Activated T-cell treated with anti-CD3 and anti-CD28 coated beads, Interleukin-2, amount 50 U/mL, for 24 hours (primary cell): ENCODE results near the gene ATRAID.

Experiments used
- DNase-seq: peaks from one replicate; pipeline ENCODE4 v3.0.0-alpha.2; 2020
- H3K27ac Mint-ChIP-seq: 2 replicates; pipeline ENCODE4 v1.8.0; 2020; ENCODE audit warnings: mild to moderate bottlenecking, mixed read lengths
- H3K27me3 Mint-ChIP-seq: 2 replicates; pipeline ENCODE4 v1.8.0; 2020; ENCODE audit warnings: mixed read lengths
- H3K36me3 Mint-ChIP-seq: 2 replicates; pipeline ENCODE4 v1.8.0; 2020; ENCODE audit warnings: low read depth, mixed read lengths
- H3K4me1 Mint-ChIP-seq: 2 replicates; pipeline ENCODE4 v1.8.0; 2020; ENCODE audit warnings: low read depth, mixed read lengths
- H3K4me3 Mint-ChIP-seq: 2 replicates; pipeline ENCODE4 v1.8.0; 2020; ENCODE audit warnings: mild to moderate bottlenecking, moderate library complexity, mixed read lengths
- H3K9me3 Mint-ChIP-seq: 2 replicates; pipeline ENCODE4 v1.8.0; 2020; ENCODE audit warnings: mixed read lengths

ATRAID gene

DNA sequence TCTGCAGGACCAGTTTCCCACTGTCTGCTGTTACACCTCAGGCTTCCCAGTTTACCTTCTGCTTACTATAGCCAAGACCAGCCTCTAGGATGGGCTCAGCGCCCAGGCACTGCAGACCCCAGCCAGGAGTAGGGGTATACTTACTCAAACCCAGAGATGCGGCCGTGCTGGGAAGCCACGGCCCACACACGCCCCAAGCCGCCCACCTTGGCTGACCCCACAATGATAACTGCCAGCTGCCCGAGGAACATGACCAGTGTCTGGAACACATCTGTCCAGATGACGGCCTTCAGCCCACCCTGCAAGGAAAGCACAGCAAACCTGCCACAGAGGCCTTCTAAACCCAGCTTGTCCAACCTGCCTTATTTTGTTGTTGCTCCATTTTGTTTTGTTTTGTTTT is 6.6 kb upstream of the ATRAID start:
- H3K27ac Mint-ChIP-seq = no peak overlapping the region
- H3K36me3 Mint-ChIP-seq = peaks cover 98% of the 10 kb centered on the region
- H3K27me3 Mint-ChIP-seq = no peaks in the 10 kb centered on the region
- H3K4me1 Mint-ChIP-seq = peaks cover 20% of the 10 kb centered on the region
- H3K4me3 Mint-ChIP-seq = no peak overlapping the region
- H3K9me3 Mint-ChIP-seq = no peaks in the 10 kb centered on the region
- DNase-seq = no peak

DNA sequence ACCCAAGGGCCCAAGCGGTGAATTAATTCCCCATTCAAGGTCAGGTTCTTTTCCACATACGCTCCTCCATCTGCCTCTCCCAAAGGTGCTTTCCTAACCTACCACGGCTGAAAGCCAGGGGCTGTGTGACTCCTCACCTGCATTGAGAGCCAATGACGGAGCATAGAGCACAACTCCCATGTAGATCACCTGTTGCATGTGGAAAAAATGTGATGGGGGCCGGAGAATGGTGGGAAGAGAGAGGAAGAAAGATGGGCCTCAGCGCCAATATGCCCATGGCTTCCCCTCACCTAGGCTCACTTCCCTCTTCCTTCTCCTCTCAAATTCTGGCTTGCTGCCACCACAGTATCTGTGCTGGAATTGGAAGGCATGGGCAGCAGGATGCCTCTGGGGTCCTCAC is 5.5 kb upstream of the ATRAID start:
- H3K9me3 Mint-ChIP-seq = no peaks in the 10 kb centered on the region
- H3K4me3 Mint-ChIP-seq = no peak overlapping the region
- peaks cover 92% of the 10 kb centered on the region for H3K36me3 Mint-ChIP-seq
- H3K27ac Mint-ChIP-seq = no peak overlapping the region
- H3K4me1 Mint-ChIP-seq = peaks cover 24% of the 10 kb centered on the region
- no peak for DNase-seq
- no peaks in the 10 kb centered on the region for H3K27me3 Mint-ChIP-seq

DNA sequence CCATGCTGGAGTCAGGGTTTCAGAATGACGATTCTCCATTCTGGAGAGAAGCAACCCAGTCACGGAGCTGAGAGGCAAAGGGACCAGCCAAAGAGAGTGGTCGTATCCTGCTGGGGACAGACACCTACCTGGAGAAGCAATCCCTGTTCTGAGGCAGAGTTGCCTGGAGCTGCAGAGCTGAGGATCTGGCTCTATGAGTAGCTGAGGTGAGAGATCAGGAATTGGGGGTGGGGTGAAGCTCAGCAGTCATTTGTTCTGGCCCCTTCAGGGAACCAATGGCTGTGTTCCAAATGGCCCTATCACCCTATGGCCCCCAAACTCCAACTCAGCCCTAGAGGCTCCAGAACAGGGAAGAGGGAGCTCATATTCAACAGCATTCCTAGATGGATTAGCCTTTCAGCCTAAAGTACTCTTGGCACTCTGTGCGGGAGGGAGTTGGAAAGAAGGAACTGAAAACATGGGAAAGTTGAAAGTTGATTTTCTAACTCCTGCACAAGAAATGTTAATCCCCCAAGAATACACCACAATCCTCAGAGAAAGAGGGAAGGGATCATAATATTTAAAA is 3.3 kb upstream of the ATRAID start:
- H3K36me3 Mint-ChIP-seq = peaks cover 87% of the 10 kb centered on the region
- peak overlapping the region; percentile 7 for H3K27ac Mint-ChIP-seq

DNA sequence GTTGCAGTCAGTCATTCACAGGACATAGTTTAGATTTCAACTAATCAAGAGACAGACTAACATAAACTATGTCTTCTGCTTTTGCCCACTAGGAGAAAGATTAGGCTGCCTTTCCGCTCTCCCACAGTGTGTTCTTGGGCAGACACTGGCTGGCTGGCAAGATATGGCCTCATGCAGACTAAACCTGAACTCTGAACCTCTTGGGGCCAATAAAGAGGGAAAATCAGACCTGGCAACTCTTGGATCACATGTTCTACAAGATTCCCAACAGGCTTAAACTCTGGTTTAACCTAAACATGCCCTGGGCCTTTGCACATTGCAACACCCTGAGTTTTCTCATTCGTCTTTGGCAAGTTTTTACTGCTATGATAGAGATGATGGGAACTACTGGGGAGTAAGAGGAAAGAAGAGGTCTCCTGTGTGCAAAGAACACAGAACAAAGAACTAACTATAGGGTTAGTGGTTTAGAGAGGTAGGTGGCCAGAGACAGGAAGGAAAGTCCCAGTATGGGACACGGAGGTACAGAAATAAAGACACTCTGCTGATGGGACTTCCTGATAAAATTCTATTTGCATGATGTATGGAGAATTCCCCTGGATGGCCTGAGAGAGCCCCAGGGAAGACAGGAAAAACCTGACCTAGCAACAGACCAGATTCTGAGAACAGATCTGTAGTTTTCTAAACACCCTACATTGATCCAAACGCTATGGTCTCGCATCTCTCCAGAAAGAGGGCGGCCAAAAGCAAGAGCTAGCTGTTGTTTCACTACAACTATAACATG is 2.0 kb upstream of the ATRAID start:
- Mint-ChIP-seq H3K4me1 (peaks cover 39% of the 10 kb centered on the region), H3K4me3 (peak overlapping the region; percentile 67), H3K36me3 (peaks cover 85% of the 10 kb centered on the region), H3K9me3 (no peaks in the 10 kb centered on the region), H3K27ac (peak overlapping the region; percentile 73), H3K27me3 (no peaks in the 10 kb centered on the region)
- no peak for DNase-seq

More for the DNA sequence above, 3.3 kb upstream of the ATRAID start:
- Mint-ChIP-seq H3K4me3 (no peak overlapping the region), H3K27me3 (no peaks in the 10 kb centered on the region), H3K4me1 (peaks cover 33% of the 10 kb centered on the region), H3K9me3 (no peaks in the 10 kb centered on the region)
- DNase-seq = no peak

DNA sequence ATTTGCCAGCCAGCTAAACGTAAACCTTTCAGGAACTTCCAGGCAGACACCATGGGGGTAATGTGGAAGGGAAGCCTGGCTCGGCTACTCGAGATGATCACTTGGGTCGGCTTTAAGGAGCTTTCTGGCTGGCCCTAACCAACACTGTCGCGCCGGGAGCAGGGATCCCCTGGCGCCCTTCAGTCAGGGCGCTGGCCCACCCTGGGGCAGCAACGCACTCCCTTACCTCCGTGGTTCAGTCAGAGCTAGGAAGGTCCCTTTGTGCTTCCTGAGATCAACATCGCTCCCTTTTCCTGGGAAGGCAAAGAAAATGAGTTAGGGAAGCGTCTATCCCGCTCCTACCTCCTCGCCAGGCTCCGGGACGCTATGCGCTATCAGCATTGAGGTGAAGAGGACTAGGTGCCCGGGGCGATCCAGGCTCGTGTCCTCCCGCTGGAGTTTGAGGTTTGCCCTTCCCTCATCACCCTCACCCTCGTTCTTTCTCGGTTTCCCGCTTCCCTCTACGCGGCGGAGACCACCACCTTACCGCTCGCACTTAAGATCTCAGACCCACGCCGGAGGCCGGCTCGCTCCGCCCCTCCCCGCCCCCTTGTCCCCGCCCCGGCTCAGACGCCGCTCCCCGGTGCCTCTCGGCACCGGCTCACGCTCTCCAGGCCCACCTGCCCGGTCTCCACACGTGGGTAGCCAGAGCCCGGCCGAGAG is 449 bp upstream of the ATRAID start:
- H3K9me3 Mint-ChIP-seq = no peaks in the 10 kb centered on the region

DNA sequence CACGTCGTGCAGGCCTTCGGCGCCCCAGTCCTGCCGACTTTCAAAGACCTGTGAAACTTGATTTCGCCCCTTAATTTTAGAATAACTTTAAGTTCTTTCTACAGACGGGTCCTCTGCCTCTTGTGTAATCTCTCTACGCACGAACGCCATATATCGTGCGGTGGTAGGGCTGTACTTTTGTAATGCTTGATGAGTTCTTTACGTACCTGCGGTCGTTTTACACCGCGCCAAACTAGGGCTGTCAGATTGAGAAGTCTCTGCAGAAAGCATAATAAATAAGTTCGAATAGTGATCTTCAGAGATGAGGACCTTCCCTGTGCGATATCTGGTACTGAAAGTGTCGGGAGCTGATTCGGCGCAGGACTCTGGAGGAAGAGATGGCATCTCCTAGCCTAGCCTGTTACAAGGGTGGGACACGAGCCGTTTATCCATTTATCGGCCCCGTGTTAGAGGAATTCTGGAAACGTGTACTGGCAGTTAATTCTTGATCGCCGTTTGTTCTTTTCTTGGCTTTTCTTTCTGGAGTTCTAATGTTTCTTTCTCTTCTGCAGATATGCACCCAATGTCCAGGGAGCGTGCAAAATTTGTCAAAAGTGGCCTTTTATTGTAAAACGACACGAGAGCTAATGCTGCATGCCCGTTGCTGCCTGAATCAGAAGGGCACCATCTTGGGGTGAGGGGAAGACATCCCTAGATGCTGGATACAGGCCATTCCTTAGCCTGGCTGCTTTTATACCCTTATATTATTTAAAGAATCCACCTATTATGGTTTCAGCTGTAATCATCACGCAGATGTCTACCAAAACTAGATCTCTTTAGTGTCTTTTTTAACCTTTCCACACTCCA is 1.0 kb downstream of the ATRAID start:
- peaks cover 55% of the 10 kb centered on the region for H3K4me1 Mint-ChIP-seq
- H3K4me3 Mint-ChIP-seq = peak overlapping the region; percentile 100
- H3K27ac Mint-ChIP-seq = peak overlapping the region; percentile 99
- no peak for DNase-seq
- no peaks in the 10 kb centered on the region for H3K27me3 Mint-ChIP-seq
- peaks cover 85% of the 10 kb centered on the region for H3K36me3 Mint-ChIP-seq
- no peaks in the 10 kb centered on the region for H3K9me3 Mint-ChIP-seq

More for the DNA sequence above, 449 bp upstream of the ATRAID start:
- Mint-ChIP-seq H3K4me1 (peaks cover 47% of the 10 kb centered on the region), H3K4me3 (peak overlapping the region; percentile 100), H3K27me3 (no peaks in the 10 kb centered on the region), H3K36me3 (peaks cover 85% of the 10 kb centered on the region), H3K27ac (peak overlapping the region; percentile 93)
- no peak for DNase-seq

DNA sequence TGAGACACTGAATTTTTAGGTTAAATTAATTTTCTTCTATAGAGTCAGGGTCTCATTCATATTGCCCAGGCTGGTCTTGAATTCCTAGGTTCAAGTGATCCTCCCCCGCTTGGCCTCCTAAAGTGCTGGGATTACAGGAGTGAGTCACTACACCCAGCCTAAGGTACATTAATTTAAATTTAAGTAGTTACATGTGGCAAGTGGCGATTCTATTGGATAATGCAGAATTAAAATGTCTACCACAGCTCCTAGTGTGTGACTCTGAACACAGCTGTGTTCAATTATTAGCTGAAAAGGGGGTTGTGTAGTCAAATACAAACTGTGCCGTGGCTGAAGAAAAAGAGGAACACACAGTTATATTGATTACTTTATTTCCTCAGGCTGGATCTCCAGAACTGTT is 3.1 kb downstream of the ATRAID start:
- Mint-ChIP-seq H3K27me3 (no peaks in the 10 kb centered on the region), H3K9me3 (no peaks in the 10 kb centered on the region), H3K4me3 (no peak overlapping the region), H3K27ac (no peak overlapping the region), H3K4me1 (peaks cover 55% of the 10 kb centered on the region), H3K36me3 (peaks cover 83% of the 10 kb centered on the region)
- no peak for DNase-seq

DNA sequence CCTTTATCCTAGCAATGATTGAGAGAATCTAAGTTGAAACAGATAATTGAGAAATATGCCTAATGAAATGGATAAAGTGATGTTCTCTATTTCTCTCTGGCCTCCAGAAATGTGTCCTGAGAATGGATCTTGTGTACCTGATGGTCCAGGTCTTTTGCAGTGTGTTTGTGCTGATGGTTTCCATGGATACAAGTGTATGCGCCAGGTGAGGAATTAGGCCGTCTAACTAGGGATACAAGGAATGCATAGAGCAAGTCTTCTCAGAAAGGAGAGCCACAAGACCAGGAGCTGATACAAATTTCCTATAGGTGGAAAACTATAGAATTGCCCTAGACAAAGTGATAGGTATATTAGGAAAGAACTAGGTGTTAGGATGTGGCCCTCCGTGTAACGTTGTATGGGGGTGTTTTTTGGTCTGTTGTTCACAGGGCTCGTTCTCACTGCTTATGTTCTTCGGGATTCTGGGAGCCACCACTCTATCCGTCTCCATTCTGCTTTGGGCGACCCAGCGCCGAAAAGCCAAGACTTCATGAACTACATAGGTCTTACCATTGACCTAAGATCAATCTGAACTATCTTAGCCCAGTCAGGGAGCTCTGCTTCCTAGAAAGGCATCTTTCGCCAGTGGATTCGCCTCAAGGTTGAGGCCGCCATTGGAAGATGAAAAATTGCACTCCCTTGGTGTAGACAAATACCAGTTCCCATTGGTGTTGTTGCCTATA is 4.7 kb downstream of the ATRAID start:
- Mint-ChIP-seq H3K4me3 (peak overlapping the region; percentile 97), H3K36me3 (peaks cover 90% of the 10 kb centered on the region), H3K4me1 (peaks cover 59% of the 10 kb centered on the region), H3K9me3 (no peaks in the 10 kb centered on the region), H3K27ac (peak overlapping the region; percentile 98), H3K27me3 (no peaks in the 10 kb centered on the region)
- DNase-seq = no peak

DNA sequence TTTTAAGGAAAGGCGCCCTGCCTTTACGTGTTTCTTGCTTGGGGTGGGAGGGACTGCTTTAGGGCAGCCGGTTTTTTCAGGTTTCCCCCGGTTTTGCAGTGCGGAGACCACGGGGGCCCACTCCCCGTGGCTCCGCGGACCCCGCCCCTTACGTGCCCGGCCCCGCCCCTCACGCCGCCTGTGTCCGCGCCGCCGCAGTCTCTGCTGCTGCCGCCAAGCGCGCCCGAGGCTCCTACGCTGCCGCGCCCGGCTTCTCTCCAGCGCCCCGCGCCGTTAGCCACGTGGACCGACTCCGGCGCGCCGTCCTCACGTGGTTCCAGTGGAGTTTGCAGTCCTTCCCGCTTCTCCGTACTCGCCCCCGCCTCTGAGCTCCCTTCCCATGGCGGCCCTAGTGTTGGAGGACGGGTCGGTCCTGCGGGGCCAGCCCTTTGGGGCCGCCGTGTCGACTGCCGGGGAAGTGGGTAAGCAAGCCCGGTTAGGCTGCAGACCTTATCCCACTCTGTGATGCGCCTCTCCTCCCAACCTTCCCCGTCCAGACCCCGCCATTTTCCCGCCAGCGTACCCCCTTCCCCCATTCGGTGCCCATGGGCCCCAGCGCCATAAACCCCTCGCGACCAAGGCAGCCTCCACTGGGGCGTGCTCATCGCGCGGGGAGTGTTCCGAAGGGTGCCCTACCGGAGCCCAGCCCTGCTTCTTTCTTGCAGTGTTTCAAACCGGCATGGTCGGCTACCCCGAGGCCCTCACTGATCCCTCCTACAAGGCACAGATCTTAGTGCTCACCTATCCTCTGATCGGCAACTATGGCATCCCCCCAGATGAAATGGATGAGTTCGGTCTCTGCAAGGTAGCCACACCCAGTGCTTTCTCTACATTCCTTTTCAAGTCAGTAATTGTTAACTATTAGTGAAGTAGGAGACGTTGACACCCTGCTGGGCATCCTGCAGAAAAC is 5.6 kb downstream of the ATRAID start, which contains the start of gene CAD:
Gene CAD, plus strand, starts transcription at position 197 of the 949 bp plus-strand sequence. Its CDS starts 183 bp downstream, at position 380.
- no peaks in the 10 kb centered on the region for H3K27me3 Mint-ChIP-seq
- peaks cover 59% of the 10 kb centered on the region for H3K4me1 Mint-ChIP-seq
- peak within 1 kb of the TSS; percentile 97 for H3K4me3 Mint-ChIP-seq
- H3K36me3 Mint-ChIP-seq = peaks cover 95% of the 10 kb centered on the region
- peak; percentile 95 for DNase-seq
- no peaks in the 10 kb centered on the region for H3K9me3 Mint-ChIP-seq
- H3K27ac Mint-ChIP-seq = peak within 1 kb of the TSS; percentile 98

DNA sequence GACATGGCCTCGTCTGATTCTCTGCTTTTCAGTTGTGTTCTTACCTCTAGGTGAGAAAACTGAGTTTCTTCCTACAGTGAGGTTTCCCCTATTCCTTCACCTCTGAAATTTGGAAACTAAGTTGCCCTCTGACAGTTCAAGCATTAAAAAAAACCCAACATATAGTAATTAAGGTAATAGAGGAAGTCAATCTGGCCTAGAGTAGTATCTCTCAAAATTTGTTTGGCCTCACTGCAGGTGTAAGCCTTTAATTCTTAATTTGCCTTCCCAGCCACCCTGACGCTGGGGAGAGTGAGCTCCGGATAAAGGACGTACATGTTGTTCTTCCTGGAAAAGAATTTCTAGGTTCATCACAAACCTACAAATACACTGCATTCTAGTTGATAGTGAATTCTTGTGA is 6.8 kb downstream of the ATRAID start:
- H3K27ac Mint-ChIP-seq = peak overlapping the region; percentile 98
- H3K27me3 Mint-ChIP-seq = no peaks in the 10 kb centered on the region
- H3K36me3 Mint-ChIP-seq = peaks cover 95% of the 10 kb centered on the region
- peaks cover 51% of the 10 kb centered on the region for H3K4me1 Mint-ChIP-seq
- no peaks in the 10 kb centered on the region for H3K9me3 Mint-ChIP-seq
- peak overlapping the region; percentile 97 for H3K4me3 Mint-ChIP-seq
- no peak for DNase-seq

DNA sequence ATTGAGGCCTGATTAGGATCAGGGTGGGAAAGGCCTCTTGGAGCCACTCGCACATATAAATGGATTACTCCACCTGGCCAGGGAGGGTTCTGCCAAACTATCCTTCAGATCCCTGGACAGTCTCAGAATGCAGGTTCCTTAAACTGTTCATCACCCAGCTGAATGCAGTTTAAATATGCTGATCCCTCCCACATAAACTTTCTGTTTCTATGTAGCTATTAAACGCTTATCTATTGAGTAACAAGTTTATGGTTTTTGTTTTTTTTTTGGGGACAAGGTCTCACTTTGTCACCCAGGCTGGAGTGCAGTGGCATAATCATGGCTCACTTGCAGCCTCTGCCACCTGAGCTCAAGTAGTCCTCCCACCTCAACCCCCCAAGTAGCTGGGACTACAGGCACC is 7.2 kb downstream of the ATRAID start:
- H3K27ac Mint-ChIP-seq = peak overlapping the region; percentile 98
- DNase-seq = no peak
- H3K9me3 Mint-ChIP-seq = no peaks in the 10 kb centered on the region
- peaks cover 97% of the 10 kb centered on the region for H3K36me3 Mint-ChIP-seq
- H3K4me1 Mint-ChIP-seq = peaks cover 47% of the 10 kb centered on the region
- no peaks in the 10 kb centered on the region for H3K27me3 Mint-ChIP-seq
- H3K4me3 Mint-ChIP-seq = peak overlapping the region; percentile 97

DNA sequence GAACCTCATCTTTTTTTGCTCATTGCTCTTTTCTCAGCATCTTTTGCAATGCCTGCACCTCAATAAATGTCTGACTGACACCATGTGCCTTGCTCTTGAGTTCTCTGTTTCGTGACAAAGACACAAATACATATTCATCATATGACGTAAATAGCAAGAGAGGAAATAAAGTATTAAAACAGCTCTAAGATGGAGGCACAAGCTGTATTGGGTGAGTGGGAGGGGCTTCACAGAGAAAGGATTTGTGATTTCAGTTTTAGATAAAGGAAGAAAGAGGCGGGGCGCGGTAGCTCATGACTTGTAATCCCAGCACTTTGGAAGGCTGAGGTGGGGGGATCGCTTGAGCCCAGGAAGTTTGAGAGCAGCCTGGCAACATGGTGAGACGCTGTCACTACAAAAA is 8.2 kb downstream of the ATRAID start:
- peak overlapping the region; percentile 55 for H3K27ac Mint-ChIP-seq
- no peak for DNase-seq
- H3K36me3 Mint-ChIP-seq = peaks cover 97% of the 10 kb centered on the region
- peak overlapping the region; percentile 15 for H3K4me3 Mint-ChIP-seq
- no peaks in the 10 kb centered on the region for H3K9me3 Mint-ChIP-seq
- H3K27me3 Mint-ChIP-seq = no peaks in the 10 kb centered on the region
- H3K4me1 Mint-ChIP-seq = peaks cover 44% of the 10 kb centered on the region

DNA sequence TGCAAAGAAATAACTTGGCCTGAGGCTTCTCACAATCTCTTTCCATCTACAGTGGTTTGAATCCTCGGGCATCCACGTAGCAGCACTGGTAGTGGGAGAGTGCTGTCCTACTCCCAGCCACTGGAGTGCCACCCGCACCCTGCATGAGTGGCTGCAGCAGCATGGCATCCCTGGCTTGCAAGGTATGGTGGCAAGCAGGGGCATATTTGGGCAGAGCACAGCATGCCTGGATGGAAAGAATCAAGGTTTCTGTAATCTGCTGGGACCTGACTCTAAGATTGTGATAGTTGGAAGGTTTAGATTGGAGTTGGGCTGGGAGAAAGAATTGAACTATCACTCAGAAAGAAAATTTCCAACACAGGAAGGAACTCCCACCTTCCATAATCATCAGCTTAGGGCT is 9.3 kb downstream of the ATRAID start:
- H3K4me3 Mint-ChIP-seq = no peak overlapping the region
- H3K36me3 Mint-ChIP-seq = peaks cover 97% of the 10 kb centered on the region
- no peak for DNase-seq
- H3K27me3 Mint-ChIP-seq = no peaks in the 10 kb centered on the region
- peaks cover 38% of the 10 kb centered on the region for H3K4me1 Mint-ChIP-seq
- H3K9me3 Mint-ChIP-seq = no peaks in the 10 kb centered on the region
- no peak overlapping the region for H3K27ac Mint-ChIP-seq
